ENCODE results near the gene S100A8.

S100A8 gene

GRCh38 chr1:153346077-153346723 is 44.7 kb downstream of the S100A8 start:
- no peak for TF ChIP-seq CTCF (IDR thresholded peaks at IDR 0.05; ENCODE audit: unreplicated experiment in 3 of 3)
- Mint-ChIP-seq H3K36me3 (ENCODE audit: low read depth) (no peaks in the 10 kb centered on the region), H3K27ac (no peak overlapping the region), H3K4me3 (no peak overlapping the region), H3K4me1 (peaks cover 5% of the 10 kb centered on the region), H3K9me3 (no peaks in the 10 kb centered on the region), H3K27me3 (ENCODE audit: low read depth) (peaks cover 65% of the 10 kb centered on the region)

GRCh38 chr1:153345187-153346076 is 45.4 kb downstream of the S100A8 start:
- no peak overlapping the region for H3K4me3 Mint-ChIP-seq
- no peaks in the 10 kb centered on the region for H3K9me3 Mint-ChIP-seq
- H3K27ac Mint-ChIP-seq, result no peak overlapping the region
- peaks cover 66% of the 10 kb centered on the region for H3K27me3 Mint-ChIP-seq (ENCODE audit: low read depth)
- no peak for TF ChIP-seq CTCF (IDR thresholded peaks at IDR 0.05; ENCODE audit: unreplicated experiment in 3 of 3)
- H3K4me1 Mint-ChIP-seq, result peaks cover 5% of the 10 kb centered on the region
- H3K36me3 Mint-ChIP-seq (ENCODE audit: low read depth), result no peaks in the 10 kb centered on the region

GRCh38 chr1:153344718-153345025 is 46.2 kb downstream of the S100A8 start:
- no peak overlapping the region for H3K4me3 Mint-ChIP-seq
- H3K27ac Mint-ChIP-seq, result no peak overlapping the region
- H3K4me1 Mint-ChIP-seq, result peaks cover 5% of the 10 kb centered on the region
- no peaks in the 10 kb centered on the region for H3K36me3 Mint-ChIP-seq (ENCODE audit: low read depth)
- no peaks in the 10 kb centered on the region for H3K9me3 Mint-ChIP-seq
- peaks cover 62% of the 10 kb centered on the region for H3K27me3 Mint-ChIP-seq (ENCODE audit: low read depth)
- TF ChIP-seq CTCF (IDR thresholded peaks at IDR 0.05; ENCODE audit: unreplicated experiment in 3 of 3), result no peak

- Mint-ChIP-seq H3K27ac (no peak overlapping the region), H3K4me3 (no peak overlapping the region), H3K4me1 (peaks cover 5% of the 10 kb centered on the region), H3K9me3 (no peaks in the 10 kb centered on the region), H3K36me3 (ENCODE audit: low read depth) (no peaks in the 10 kb centered on the region), H3K27me3 (ENCODE audit: low read depth) (peaks cover 56% of the 10 kb centered on the region)
- no peak for TF ChIP-seq CTCF (IDR thresholded peaks at IDR 0.05; ENCODE audit: unreplicated experiment in 3 of 3)
Measured at GRCh38 chr1:153343811-153344717, 46.8 kb downstream of the S100A8 start.

- H3K36me3 Mint-ChIP-seq (ENCODE audit: low read depth), result no peaks in the 10 kb centered on the region
- peaks cover 3% of the 10 kb centered on the region for H3K9me3 Mint-ChIP-seq
- H3K4me3 Mint-ChIP-seq, result no peak overlapping the region
Measured at GRCh38 chr1:153343040-153343681, 47.7 kb downstream of the S100A8 start.

More at GRCh38 chr1:153343040-153343681, 47.7 kb downstream of the S100A8 start:
- Mint-ChIP-seq H3K4me1 (peaks cover 5% of the 10 kb centered on the region), H3K27me3 (ENCODE audit: low read depth) (peaks cover 51% of the 10 kb centered on the region), H3K27ac (no peak overlapping the region)
- TF ChIP-seq CTCF (IDR thresholded peaks at IDR 0.05; ENCODE audit: unreplicated experiment in 3 of 3), result no peak

All from nephron (organoid).